ENCODE measurements around the gene ADRA2A. TPM values are rescaled to one million over a fixed set of nuclear protein-coding genes. Genes with fewer than 3 reads are reported as not detected.

The ADRA2A gene
- total RNA-seq, 1 donor from 2014 or later = 1.5 TPM

GRCh38 chr10:111082102-111082975 is 5.5 kb downstream of the ADRA2A start:
- Mint-ChIP-seq H3K4me3 (ENCODE audit: unreplicated experiment) (no peak overlapping the region), H3K36me3 (ENCODE audit: low read depth, unreplicated experiment) (peaks cover 5% of the 10 kb centered on the region), H3K4me1 (ENCODE audit: unreplicated experiment) (peaks cover 6% of the 10 kb centered on the region), H3K27me3 (ENCODE audit: unreplicated experiment) (peaks cover 12% of the 10 kb centered on the region), H3K9me3 (ENCODE audit: unreplicated experiment) (no peaks in the 10 kb centered on the region), H3K27ac (ENCODE audit: unreplicated experiment) (no peak overlapping the region)
- DNase-seq (ENCODE audit: low spot score) = no peak
- no peak for TF ChIP-seq CTCF (IDR thresholded peaks at IDR 0.05; ENCODE audit: unreplicated experiment)

GRCh38 chr10:111083222-111084095 is 6.6 kb downstream of the ADRA2A start:
- no peaks in the 10 kb centered on the region for H3K9me3 Mint-ChIP-seq (ENCODE audit: unreplicated experiment)
- H3K4me3 Mint-ChIP-seq (ENCODE audit: unreplicated experiment) = no peak overlapping the region
- no peak for TF ChIP-seq CTCF (IDR thresholded peaks at IDR 0.05; ENCODE audit: unreplicated experiment)
- peaks cover 6% of the 10 kb centered on the region for H3K4me1 Mint-ChIP-seq (ENCODE audit: unreplicated experiment)
- H3K27ac Mint-ChIP-seq (ENCODE audit: unreplicated experiment) = no peak overlapping the region
- peaks cover 10% of the 10 kb centered on the region for H3K27me3 Mint-ChIP-seq (ENCODE audit: unreplicated experiment)
- no peak for DNase-seq (ENCODE audit: low spot score)
- peaks cover 5% of the 10 kb centered on the region for H3K36me3 Mint-ChIP-seq (ENCODE audit: low read depth, unreplicated experiment)

GRCh38 chr10:111084366-111085255 is 7.8 kb downstream of the ADRA2A start:
- peaks cover 3% of the 10 kb centered on the region for H3K36me3 Mint-ChIP-seq (ENCODE audit: low read depth, unreplicated experiment)
- H3K27ac Mint-ChIP-seq (ENCODE audit: unreplicated experiment) = no peak overlapping the region
- TF ChIP-seq CTCF (IDR thresholded peaks at IDR 0.05; ENCODE audit: unreplicated experiment) = no peak
- DNase-seq (ENCODE audit: low spot score) = no peak
- H3K9me3 Mint-ChIP-seq (ENCODE audit: unreplicated experiment) = no peaks in the 10 kb centered on the region
- no peak overlapping the region for H3K4me3 Mint-ChIP-seq (ENCODE audit: unreplicated experiment)
- peaks cover 3% of the 10 kb centered on the region for H3K4me1 Mint-ChIP-seq (ENCODE audit: unreplicated experiment)
- H3K27me3 Mint-ChIP-seq (ENCODE audit: unreplicated experiment) = peaks cover 4% of the 10 kb centered on the region

GRCh38 chr10:111085690-111086353 is 9.0 kb downstream of the ADRA2A start:
- no peak for DNase-seq (ENCODE audit: low spot score)
- H3K27me3 Mint-ChIP-seq (ENCODE audit: unreplicated experiment) = no peaks in the 10 kb centered on the region
- no peaks in the 10 kb centered on the region for H3K36me3 Mint-ChIP-seq (ENCODE audit: low read depth, unreplicated experiment)
- no peaks in the 10 kb centered on the region for H3K4me1 Mint-ChIP-seq (ENCODE audit: unreplicated experiment)
- TF ChIP-seq CTCF (IDR thresholded peaks at IDR 0.05; ENCODE audit: unreplicated experiment) = no peak
- no peak overlapping the region for H3K27ac Mint-ChIP-seq (ENCODE audit: unreplicated experiment)
- no peak overlapping the region for H3K4me3 Mint-ChIP-seq (ENCODE audit: unreplicated experiment)
- H3K9me3 Mint-ChIP-seq (ENCODE audit: unreplicated experiment) = no peaks in the 10 kb centered on the region

Measured in endothelial cell (in vitro differentiated cells).